Trophoblast cell (in vitro differentiated cells and primary cell): ENCODE measurements around the gene PRPF40A.

ENCODE experiments used
- DNase-seq, 2 donors: peaks; one replicate each; pipeline ENCODE4 v3.0.0-alpha.2; 2016
- H2AFZ ChIP-seq: 2 replicates; pipeline ENCODE4 v1.6.1; 2013; ENCODE audit warnings: low read length, moderate library complexity, mild to moderate bottlenecking; ENCODE audit not compliant: insufficient read depth, poor library complexity
- H2AK5ac ChIP-seq: 2 replicates; pipeline ENCODE4 v1.6.1; 2013; ENCODE audit warnings: mild to moderate bottlenecking, low read length
- H2BK120ac ChIP-seq: 2 replicates; pipeline ENCODE4 v1.6.1; 2013; ENCODE audit warnings: low read length, mild to moderate bottlenecking, moderate library complexity; ENCODE audit not compliant: insufficient read depth, poor library complexity
- H2BK12ac ChIP-seq: 2 replicates; pipeline ENCODE4 v1.6.1; 2013; ENCODE audit warnings: mild to moderate bottlenecking, low read length, moderate library complexity
- H2BK5ac ChIP-seq: 2 replicates; pipeline ENCODE4 v1.6.1; 2013; ENCODE audit warnings: low read length, low read depth, moderate library complexity, mild to moderate bottlenecking; ENCODE audit not compliant: poor library complexity
- H3K14ac ChIP-seq: 2 replicates; pipeline ENCODE4 v1.6.1; 2013; ENCODE audit warnings: mild to moderate bottlenecking, low read length
- H3K18ac ChIP-seq: 2 replicates; pipeline ENCODE4 v1.6.1; 2013; ENCODE audit warnings: mild to moderate bottlenecking, low read length
- H3K23ac ChIP-seq: 2 replicates; pipeline ENCODE4 v1.6.1; 2013; ENCODE audit warnings: low read length
- H3K27ac ChIP-seq: 2 replicates; pipeline ENCODE4 v1.5.1; 2013; ENCODE audit warnings: low read depth, mild to moderate bottlenecking, inconsistent platforms, low read length, moderate library complexity
- H3K27me3 ChIP-seq: 2 replicates; pipeline ENCODE4 v1.6.1; 2013; ENCODE audit warnings: inconsistent platforms, mild to moderate bottlenecking, low read length, moderate library complexity; ENCODE audit not compliant: insufficient read depth
- H3K36me3 ChIP-seq, 2 experiments: 1 replicate in 1 of 2; 2 replicates in 1 of 2; pipeline ENCODE4 v1.6.1; 2013; ENCODE audit warnings: low read length in 2 of 2, mild to moderate bottlenecking in 2 of 2, moderate library complexity in 1 of 2; ENCODE audit not compliant: insufficient read depth in 2 of 2, control insufficient read depth in 1 of 2
- H3K4ac ChIP-seq: 2 replicates; pipeline ENCODE4 v1.6.1; 2013; ENCODE audit warnings: low read depth, mild to moderate bottlenecking, low read length, moderate library complexity
- H3K4me1 ChIP-seq, 2 experiments: 1 replicate in 1 of 2; 2 replicates in 1 of 2; pipeline ENCODE4 v1.6.1; 2013; ENCODE audit warnings: low read length in 2 of 2, mild to moderate bottlenecking in 2 of 2, moderate library complexity in 1 of 2; ENCODE audit not compliant: insufficient read depth in 2 of 2, control insufficient read depth in 1 of 2
- H3K4me2 ChIP-seq: 2 replicates; pipeline ENCODE4 v1.6.1; 2013; ENCODE audit warnings: inconsistent platforms, mild to moderate bottlenecking, low read length, moderate library complexity
- H3K4me3 ChIP-seq: 2 replicates; pipeline ENCODE4 v1.5.1; 2013; ENCODE audit warnings: mild to moderate bottlenecking, low read depth, low read length, inconsistent platforms
- H3K79me1 ChIP-seq: one replicate; pipeline ENCODE4 v1.6.1; 2013; ENCODE audit warnings: low read length
- H3K79me2 ChIP-seq: 2 replicates; pipeline ENCODE4 v1.6.1; 2013; ENCODE audit warnings: low read length, mild to moderate bottlenecking; ENCODE audit not compliant: control insufficient read depth, insufficient read depth, poor library complexity
- H3K9ac ChIP-seq: 2 replicates; pipeline ENCODE4 v1.6.1; 2013; ENCODE audit warnings: mild to moderate bottlenecking, low read length
- H3K9me3 ChIP-seq: 2 replicates; pipeline ENCODE4 v1.6.1; 2013; ENCODE audit warnings: low read depth, mild to moderate bottlenecking, control low read depth, inconsistent platforms, low read length; ENCODE audit not compliant: insufficient read depth
- H4K12ac ChIP-seq: 2 replicates; pipeline ENCODE4 v1.6.1; 2013; ENCODE audit warnings: low read depth, mild to moderate bottlenecking, low read length, moderate library complexity
- H4K8ac ChIP-seq: 2 replicates; pipeline ENCODE4 v1.6.1; 2013; ENCODE audit warnings: low read depth, mild to moderate bottlenecking, low read length, moderate library complexity
- H4K91ac ChIP-seq: one replicate; pipeline ENCODE4 v1.6.1; 2013; ENCODE audit warnings: low read depth, mild to moderate bottlenecking, low read length, moderate library complexity
- WGBS: extraction: QIAGEN DNeasy Blood & Tissue Kit; methylation state at CpG from one replicate; pipeline ENCODE4 v1.1.7; 2013; ENCODE audit warnings: missing lambda C conversion rate; ENCODE audit not compliant: insufficient read length, insufficient coverage; ENCODE audit errors: extremely low coverage; 5-methylcytosine and 5-hydroxymethylcytosine counted together

The PRPF40A gene

GRCh38 chr2:152658221-152658620 is 59.0 kb downstream of the PRPF40A start:
- no peak overlapping the region for H3K27ac ChIP-seq
- H2BK120ac ChIP-seq, result no peak overlapping the region
- no peak overlapping the region for H3K18ac ChIP-seq
- H3K4ac ChIP-seq, result no peak overlapping the region
- H2AK5ac ChIP-seq, result no peak overlapping the region
- no peak overlapping the region for H3K14ac ChIP-seq
- H3K4me3 ChIP-seq, result no peak overlapping the region
- no peaks in the 10 kb centered on the region for H3K79me2 ChIP-seq
- no peak overlapping the region for H3K23ac ChIP-seq
- no peak overlapping the region for H4K12ac ChIP-seq
- H4K91ac ChIP-seq, result no peak overlapping the region
- no peak overlapping the region for H4K8ac ChIP-seq
- no peak overlapping the region for H2BK12ac ChIP-seq
- H3K79me1 ChIP-seq, result no peaks in the 10 kb centered on the region
- H3K4me1 ChIP-seq, result no peaks in the 10 kb centered on the region
- peaks cover 11 to 17% of the 10 kb centered on the region in 2 experiments for H3K36me3 ChIP-seq
- no peak overlapping the region for H3K4me2 ChIP-seq
- no peaks in the 10 kb centered on the region for H3K27me3 ChIP-seq
- no CpG with 5 or more reads among the region's 1 CpG for WGBS
- H3K9me3 ChIP-seq, result no peaks in the 10 kb centered on the region
- H2AFZ ChIP-seq, result no peak overlapping the region
- no peak overlapping the region for H2BK5ac ChIP-seq
- no peak for DNase-seq
- no peak overlapping the region for H3K9ac ChIP-seq

- Histone ChIP-seq H3K23ac (no peak overlapping the region), H3K4me2 (no peak overlapping the region), H3K9ac (no peak overlapping the region), H2BK5ac (no peak overlapping the region), H3K27me3 (no peaks in the 10 kb centered on the region), H3K4me3 (no peak overlapping the region), H3K4ac (no peak overlapping the region), H3K9me3 (no peaks in the 10 kb centered on the region), H3K4me1 (no peaks in the 10 kb centered on the region), H2BK120ac (no peak overlapping the region), H3K79me1 (no peaks in the 10 kb centered on the region), H3K79me2 (no peaks in the 10 kb centered on the region), H4K12ac (no peak overlapping the region), H3K18ac (no peak overlapping the region), H4K91ac (no peak overlapping the region), H2AFZ (no peak overlapping the region), H2AK5ac (no peak overlapping the region), H3K27ac (no peak overlapping the region), H3K36me3 (peaks cover 11 to 17% of the 10 kb centered on the region in 2 experiments), H3K14ac (no peak overlapping the region), H2BK12ac (no peak overlapping the region), H4K8ac (no peak overlapping the region)
- no CpG with 5 or more reads among the region's 4 CpGs for WGBS
- DNase-seq, result no peak
These were observed 60.2 kb downstream of the PRPF40A start for GRCh38 chr2:152657043-152657442.

DNA sequence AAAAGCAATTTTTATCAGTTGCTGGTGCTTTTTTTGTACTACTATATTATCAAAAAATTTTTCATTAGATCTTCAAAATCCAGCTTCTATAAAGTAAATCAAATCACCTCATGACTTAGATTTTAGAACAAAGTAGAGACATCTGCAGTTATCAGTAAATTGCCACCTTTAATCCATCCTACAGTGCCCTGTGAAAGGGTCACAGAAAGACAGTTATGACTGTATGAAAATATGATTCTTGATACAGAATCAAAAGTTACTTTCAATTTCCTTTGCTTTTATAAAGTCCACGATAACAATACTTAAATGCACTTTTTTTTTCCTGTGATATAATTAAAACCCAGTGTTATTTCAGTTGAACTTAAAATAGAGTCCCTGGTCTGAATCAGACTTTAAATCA is 61.4 kb downstream of the PRPF40A start:
- H4K12ac ChIP-seq, result no peak overlapping the region
- no peak overlapping the region for H3K4me3 ChIP-seq
- no peaks in the 10 kb centered on the region for H3K9me3 ChIP-seq
- no CpG with 5 or more reads among the region's 1 CpG for WGBS
- no peak overlapping the region for H2BK12ac ChIP-seq
- no peak overlapping the region for H3K4ac ChIP-seq
- H3K27me3 ChIP-seq, result no peaks in the 10 kb centered on the region
- H4K8ac ChIP-seq, result no peak overlapping the region
- no peaks in the 10 kb centered on the region for H3K4me1 ChIP-seq
- H3K4me2 ChIP-seq, result no peak overlapping the region
- H3K36me3 ChIP-seq, result peaks cover 9 to 11% of the 10 kb centered on the region in 2 experiments
- H3K27ac ChIP-seq, result no peak overlapping the region
- no peak overlapping the region for H3K18ac ChIP-seq
- no peak overlapping the region for H2AFZ ChIP-seq
- no peak overlapping the region for H2BK120ac ChIP-seq
- H4K91ac ChIP-seq, result no peak overlapping the region
- no peak overlapping the region for H3K9ac ChIP-seq
- H3K23ac ChIP-seq, result no peak overlapping the region
- H3K79me2 ChIP-seq, result no peaks in the 10 kb centered on the region
- H3K79me1 ChIP-seq, result no peaks in the 10 kb centered on the region
- H3K14ac ChIP-seq, result no peak overlapping the region
- no peak overlapping the region for H2BK5ac ChIP-seq
- H2AK5ac ChIP-seq, result no peak overlapping the region
- no peak for DNase-seq

- no peak overlapping the region for H3K18ac ChIP-seq
- H3K27me3 ChIP-seq, result no peaks in the 10 kb centered on the region
- H3K79me1 ChIP-seq, result no peaks in the 10 kb centered on the region
- no peaks in the 10 kb centered on the region for H3K9me3 ChIP-seq
- H2BK5ac ChIP-seq, result no peak overlapping the region
- no peak for DNase-seq
- H2AFZ ChIP-seq, result no peak overlapping the region
- no peak overlapping the region for H3K9ac ChIP-seq
- no CpG with 5 or more reads among the region's 2 CpGs for WGBS
- no peak overlapping the region for H2AK5ac ChIP-seq
- no peak overlapping the region for H3K27ac ChIP-seq
- no peak overlapping the region for H3K4me3 ChIP-seq
- H3K4ac ChIP-seq, result no peak overlapping the region
- H3K36me3 ChIP-seq, result peaks cover 6 to 10% of the 10 kb centered on the region in 2 experiments
- H3K14ac ChIP-seq, result no peak overlapping the region
- H3K4me1 ChIP-seq, result peaks cover 2 to 5% of the 10 kb centered on the region in 2 experiments
- no peak overlapping the region for H4K12ac ChIP-seq
- H2BK120ac ChIP-seq, result no peak overlapping the region
- no peaks in the 10 kb centered on the region for H3K79me2 ChIP-seq
- H3K4me2 ChIP-seq, result no peak overlapping the region
- H4K8ac ChIP-seq, result no peak overlapping the region
- no peak overlapping the region for H3K23ac ChIP-seq
- H2BK12ac ChIP-seq, result no peak overlapping the region
- no peak overlapping the region for H4K91ac ChIP-seq
These were observed 65.4 kb downstream of the PRPF40A start for GRCh38 chr2:152651834-152652233.
